Measurements from ENCODE around the gene SNTA1.
"Not testable (repeated sequence)": the region's sequence is repeated elsewhere in the genome, so short reads cannot be mapped to it uniquely, and the experiment has no call there.

Gene SNTA1

GRCh38 chr20:33391722-33392415 lies 51.7 kb downstream of the SNTA1 start:
- DNase-seq, result peak; percentile 97

- not testable (repeated sequence) for DNase-seq
These were observed 54.2 kb downstream of the SNTA1 start for GRCh38 chr20:33389326-33389725.

- DNase-seq, result no peak
These were observed 55.3 kb downstream of the SNTA1 start for GRCh38 chr20:33388268-33388667.

GRCh38 chr20:33387177-33387576 lies 56.4 kb downstream of the SNTA1 start:
- DNase-seq, result no peak

GRCh38 chr20:33386673-33387072 lies 56.9 kb downstream of the SNTA1 start:
- no peak for DNase-seq

GRCh38 chr20:33377366-33377765 lies 66.2 kb downstream of the SNTA1 start:
- no peak for DNase-seq

GRCh38 chr20:33373735-33374605 lies 69.6 kb downstream of the SNTA1 start:
- DNase-seq, result no peak

GRCh38 chr20:33372993-33373441 lies 70.5 kb downstream of the SNTA1 start:
- no peak for DNase-seq

GRCh38 chr20:33370291-33370690 lies 73.3 kb downstream of the SNTA1 start:
- DNase-seq, result no peak

GRCh38 chr20:33362898-33363297 lies 80.7 kb downstream of the SNTA1 start:
- DNase-seq, result no peak

- no peak for DNase-seq
These were observed 83.9 kb downstream of the SNTA1 start for GRCh38 chr20:33359399-33360261.

Measured in fibroblast of upper back skin (primary cell).